ENCODE measurements around the gene ZNF862.
A peak's percentile ranks its signal among the peaks of the same experiment; 100 is the strongest.

Gene ZNF862

DNA sequence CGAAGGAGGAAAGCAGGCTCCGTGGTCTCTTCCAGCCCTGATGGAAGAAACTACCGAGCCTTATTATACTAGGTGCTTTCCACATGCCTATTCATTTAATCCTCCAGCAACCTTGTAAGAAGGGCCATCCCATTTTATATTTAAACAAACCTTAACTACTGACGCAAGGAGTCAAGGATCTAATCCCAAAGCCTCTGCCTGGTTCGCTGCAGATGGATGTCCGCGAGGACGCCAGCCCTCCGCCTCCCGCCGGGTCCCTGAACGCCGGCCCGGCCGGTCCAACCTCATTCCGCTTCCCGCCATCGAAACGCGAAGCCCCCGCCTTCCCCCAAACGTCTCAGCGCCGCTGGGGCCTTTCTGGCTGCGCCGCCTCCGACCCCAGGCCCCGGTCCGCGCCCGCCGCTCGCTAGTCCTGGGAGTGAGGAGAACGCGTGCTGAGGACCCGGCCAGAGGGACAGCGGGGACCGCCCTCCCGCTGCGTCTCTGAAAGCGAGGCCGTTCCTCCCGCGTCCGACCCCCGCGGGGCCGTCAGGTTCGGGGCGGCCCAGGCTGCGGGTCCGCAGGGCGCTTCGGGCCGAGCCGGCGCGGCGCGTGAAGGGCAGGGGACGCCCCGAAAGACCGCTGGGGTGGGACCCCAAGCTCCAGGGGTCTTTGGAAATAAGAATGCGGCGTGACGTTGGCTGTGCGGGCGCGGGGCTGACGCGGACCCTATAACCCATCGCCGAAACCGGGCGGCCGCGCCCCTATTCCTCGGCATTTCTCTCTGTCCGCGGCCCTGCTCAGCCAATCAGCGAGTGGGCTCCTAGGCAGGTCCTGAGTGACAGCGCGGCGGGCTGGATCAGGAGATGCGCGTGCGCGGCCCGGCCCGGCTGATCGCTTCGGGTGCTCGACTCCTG is 35.1 kb downstream of the ZNF862 start, which contains the start of gene ATP6V0E2:
Gene ATP6V0E2, plus strand, starts transcription at position 896 of the 896 bp plus-strand sequence. CDS start 97 bp downstream, outside the sequence.
- intact Hi-C loops (cut with DNase I; ENCODE audit: low total_unique reads) = loop anchor here (5.0 kb wide), 1 partner anchor 36 kb away; the partner anchor contains the start of gene ZNF862
- H3K4me1 ChIP-seq = peaks cover 0 to 15% (median 12%) of the 10 kb centered on the region in 4 donors
- peak within 1 kb of the TSS; percentile 83 to 89 for H3K27ac ChIP-seq
- H3K36me3 ChIP-seq = no peaks in the 10 kb centered on the region
- DNase-seq = peak; percentile 95 to 96
- H3K9me3 ChIP-seq = no peaks in the 10 kb centered on the region
- TF ChIP-seq, protein P1, sequence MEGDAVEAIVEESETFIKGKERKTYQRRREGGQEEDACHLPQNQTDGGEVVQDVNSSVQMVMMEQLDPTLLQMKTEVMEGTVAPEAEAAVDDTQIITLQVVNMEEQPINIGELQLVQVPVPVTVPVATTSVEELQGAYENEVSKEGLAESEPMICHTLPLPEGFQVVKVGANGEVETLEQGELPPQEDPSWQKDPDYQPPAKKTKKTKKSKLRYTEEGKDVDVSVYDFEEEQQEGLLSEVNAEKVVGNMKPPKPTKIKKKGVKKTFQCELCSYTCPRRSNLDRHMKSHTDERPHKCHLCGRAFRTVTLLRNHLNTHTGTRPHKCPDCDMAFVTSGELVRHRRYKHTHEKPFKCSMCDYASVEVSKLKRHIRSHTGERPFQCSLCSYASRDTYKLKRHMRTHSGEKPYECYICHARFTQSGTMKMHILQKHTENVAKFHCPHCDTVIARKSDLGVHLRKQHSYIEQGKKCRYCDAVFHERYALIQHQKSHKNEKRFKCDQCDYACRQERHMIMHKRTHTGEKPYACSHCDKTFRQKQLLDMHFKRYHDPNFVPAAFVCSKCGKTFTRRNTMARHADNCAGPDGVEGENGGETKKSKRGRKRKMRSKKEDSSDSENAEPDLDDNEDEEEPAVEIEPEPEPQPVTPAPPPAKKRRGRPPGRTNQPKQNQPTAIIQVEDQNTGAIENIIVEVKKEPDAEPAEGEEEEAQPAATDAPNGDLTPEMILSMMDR (IDR thresholded peaks at IDR 0.05) = no peak
- H3K4me3 ChIP-seq = peak within 1 kb of the TSS; percentile 82
- H3K27me3 ChIP-seq = no peaks in the 10 kb centered on the region

DNA sequence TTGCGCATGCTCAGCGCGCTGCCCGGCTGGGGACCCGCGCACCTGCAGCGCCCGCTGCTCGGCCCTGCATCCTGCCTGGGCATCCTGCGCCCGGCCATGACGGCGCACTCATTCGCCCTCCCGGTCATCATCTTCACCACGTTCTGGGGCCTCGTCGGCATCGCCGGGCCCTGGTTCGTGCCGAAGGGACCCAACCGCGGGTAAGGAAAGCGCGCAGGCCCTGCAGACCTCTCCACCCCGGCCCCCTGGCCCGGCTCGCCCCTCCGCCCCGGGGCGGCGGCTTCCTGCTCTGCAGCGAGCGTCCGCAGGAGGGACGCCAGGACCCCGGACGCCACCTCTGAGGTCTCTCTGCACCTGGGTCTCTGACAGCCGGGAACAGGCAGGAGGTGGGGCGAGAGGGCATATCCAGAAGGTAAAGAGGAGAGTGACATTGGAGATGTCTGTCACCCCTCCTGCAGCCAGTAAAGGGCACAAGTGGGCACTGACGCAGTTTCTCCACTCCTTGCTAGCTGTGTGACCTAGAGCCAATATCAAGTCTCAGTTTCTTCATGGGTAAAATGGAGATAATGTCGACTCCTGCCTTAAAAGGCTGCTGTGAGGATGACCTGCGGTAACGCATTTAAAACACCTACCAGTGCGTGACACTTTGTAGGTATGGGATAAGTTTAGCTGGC is 35.9 kb downstream of the ZNF862 start:
- Histone ChIP-seq H3K27me3 (no peaks in the 10 kb centered on the region), H3K36me3 (peaks cover 0 to 3% (median 0%) of the 10 kb centered on the region in 3 donors), H3K4me3 (peak overlapping the region; percentile 82), H3K27ac (peak overlapping the region; percentile 83 to 89), H3K9me3 (no peaks in the 10 kb centered on the region), H3K4me1 (peaks cover 0 to 15% (median 12%) of the 10 kb centered on the region in 4 donors)
- DNase-seq = no peak
- TF ChIP-seq, protein P1 (IDR thresholded peaks at IDR 0.05) = no peak
- intact Hi-C loops (cut with DNase I; ENCODE audit: low total_unique reads) = loop anchor here (5.0 kb wide), 1 partner anchor 37 kb away; the partner anchor contains the start of gene ZNF862

DNA sequence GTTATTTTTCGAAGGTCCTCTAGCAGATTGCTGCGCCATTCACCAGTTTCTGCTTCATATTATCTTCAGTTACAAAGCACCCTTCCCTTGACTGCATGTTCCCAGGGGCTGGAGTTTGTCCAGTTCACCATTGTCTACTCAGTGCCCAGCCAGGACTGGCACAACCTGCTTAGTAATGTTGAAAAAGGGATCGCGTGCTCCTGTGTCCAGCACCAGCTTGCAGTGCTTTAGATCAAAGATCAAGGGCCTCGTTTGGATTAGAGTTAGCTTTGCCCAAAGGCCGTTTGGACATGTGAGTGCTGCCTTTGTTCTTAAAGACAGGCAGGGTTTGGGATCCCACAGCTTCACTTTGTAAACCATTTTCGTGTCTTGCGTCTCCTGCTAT is 36.5 kb downstream of the ZNF862 start:
- peak overlapping the region; percentile 82 for H3K4me3 ChIP-seq
- H3K36me3 ChIP-seq = peaks cover 0 to 8% (median 0%) of the 10 kb centered on the region in 3 donors
- H3K27me3 ChIP-seq = no peaks in the 10 kb centered on the region
- TF ChIP-seq, protein P1 (IDR thresholded peaks at IDR 0.05) = no peak
- intact Hi-C loops (cut with DNase I; ENCODE audit: low total_unique reads) = loop anchor here (5.0 kb wide), 1 partner anchor 37 kb away; the partner anchor contains the start of gene ZNF862
- H3K27ac ChIP-seq = no peak overlapping the region
- peaks cover 0 to 15% (median 12%) of the 10 kb centered on the region in 4 donors for H3K4me1 ChIP-seq
- H3K9me3 ChIP-seq = no peaks in the 10 kb centered on the region
- DNase-seq = no peak

DNA sequence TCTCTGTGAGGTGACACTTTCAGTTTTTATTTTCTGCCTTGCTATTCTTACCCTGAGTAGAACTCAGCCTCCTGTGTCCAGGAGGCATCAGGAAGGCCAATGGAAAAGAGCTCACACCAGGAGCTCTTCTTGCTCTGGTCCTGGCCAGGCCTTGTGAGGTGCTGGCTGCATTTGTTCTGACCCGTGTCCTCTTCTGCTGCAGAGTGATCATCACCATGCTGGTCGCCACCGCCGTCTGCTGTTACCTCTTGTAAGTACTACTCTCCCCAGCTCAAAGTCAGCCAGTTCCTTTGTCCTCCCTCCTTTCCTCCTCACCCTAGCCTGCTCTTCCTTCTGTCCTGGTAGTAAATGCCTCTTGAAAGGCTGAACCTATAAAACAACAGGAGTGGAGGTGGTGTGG is 37.2 kb downstream of the ZNF862 start:
- no peaks in the 10 kb centered on the region for H3K9me3 ChIP-seq
- intact Hi-C loops (cut with DNase I; ENCODE audit: low total_unique reads) = no loop called here
- H3K4me3 ChIP-seq = no peak overlapping the region
- H3K4me1 ChIP-seq = peaks cover 0 to 15% (median 12%) of the 10 kb centered on the region in 4 donors
- no peaks in the 10 kb centered on the region for H3K27me3 ChIP-seq
- peaks cover 0 to 13% (median 0%) of the 10 kb centered on the region in 3 donors for H3K36me3 ChIP-seq
- DNase-seq = no peak
- H3K27ac ChIP-seq = no peak overlapping the region
- TF ChIP-seq, protein P1 (IDR thresholded peaks at IDR 0.05) = no peak

DNA sequence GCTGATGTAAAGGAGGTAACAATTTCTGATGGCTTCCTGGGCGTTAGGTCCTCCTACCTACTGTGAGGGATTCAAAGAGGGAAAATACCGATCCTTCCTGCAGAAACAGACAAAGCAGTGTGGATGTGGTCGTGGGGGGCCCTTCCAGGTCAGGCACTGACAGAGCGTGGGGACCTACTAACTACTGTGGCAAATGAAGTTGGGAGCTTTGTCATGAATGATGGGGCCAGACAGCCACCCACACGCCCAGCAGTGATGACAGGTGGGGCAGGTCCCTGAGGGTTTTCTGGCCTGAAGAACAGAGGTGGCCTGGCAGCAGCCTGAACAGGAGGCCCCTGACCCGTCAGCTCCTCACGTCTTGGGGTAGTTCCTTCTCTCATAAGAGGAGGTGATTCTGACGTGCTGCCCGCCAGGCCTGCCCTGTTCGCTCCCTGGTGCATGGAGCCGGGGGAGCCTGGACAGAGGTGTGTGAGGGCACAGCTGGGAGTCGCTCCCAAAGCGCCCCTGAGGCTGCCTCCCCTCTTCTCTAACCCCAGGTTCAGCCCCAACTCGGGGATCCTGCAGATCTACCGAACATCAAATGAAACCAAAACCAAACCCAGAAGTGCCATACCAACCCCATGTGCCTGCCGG is 39.8 kb downstream of the ZNF862 start:
- H3K9me3 ChIP-seq = no peaks in the 10 kb centered on the region

More for the DNA sequence above, 39.8 kb downstream of the ZNF862 start:
- intact Hi-C loops (cut with DNase I; ENCODE audit: low total_unique reads) = no loop called here
- Histone ChIP-seq H3K27me3 (no peaks in the 10 kb centered on the region), H3K4me3 (no peak overlapping the region), H3K4me1 (peaks cover 0 to 7% (median 6%) of the 10 kb centered on the region in 4 donors), H3K36me3 (peaks cover 0 to 13% (median 0%) of the 10 kb centered on the region in 3 donors), H3K27ac (no peak overlapping the region)
- no peak for DNase-seq
- TF ChIP-seq, protein P1 (IDR thresholded peaks at IDR 0.05) = no peak

Measured in tibial artery (tissue), 4 donors.